VCaP (cell line): ENCODE data around the gene ASPRV1.

Experiments used
- H3K27ac ChIP-seq: fragments of 450-650 bp; 2 replicates; pipeline ENCODE4 v1.5.1; 2017
- TF ChIP-seq, protein P1 (sequence below): fragments of 450-650 bp; conservative IDR thresholded peaks from 2 replicates; pipeline ENCODE4 v1.5.1; 2017; ENCODE audit warnings: mild to moderate bottlenecking, moderate library complexity

The ASPRV1 gene

DNA sequence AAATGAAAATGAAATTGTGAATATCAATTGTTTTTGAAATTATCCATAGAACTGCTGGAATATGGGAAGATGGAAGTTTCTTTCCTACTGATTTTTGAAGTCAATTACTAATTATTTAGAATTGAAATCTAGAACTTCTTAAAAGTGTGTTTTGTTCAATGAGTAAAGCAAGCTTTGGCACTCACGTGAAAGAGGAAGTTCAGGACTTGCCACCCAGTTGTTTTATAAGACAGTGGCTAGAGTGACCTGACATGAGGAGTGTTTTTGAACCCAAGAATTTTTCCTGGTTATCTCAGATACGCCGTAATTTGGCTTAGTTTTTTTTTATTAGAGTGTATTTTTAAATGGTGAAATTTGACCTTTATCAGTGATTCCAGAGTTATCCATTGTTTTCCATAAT lies 43.0 kb downstream of the ASPRV1 start:
- no peak overlapping the region for H3K27ac ChIP-seq
- TF ChIP-seq, protein P1, sequence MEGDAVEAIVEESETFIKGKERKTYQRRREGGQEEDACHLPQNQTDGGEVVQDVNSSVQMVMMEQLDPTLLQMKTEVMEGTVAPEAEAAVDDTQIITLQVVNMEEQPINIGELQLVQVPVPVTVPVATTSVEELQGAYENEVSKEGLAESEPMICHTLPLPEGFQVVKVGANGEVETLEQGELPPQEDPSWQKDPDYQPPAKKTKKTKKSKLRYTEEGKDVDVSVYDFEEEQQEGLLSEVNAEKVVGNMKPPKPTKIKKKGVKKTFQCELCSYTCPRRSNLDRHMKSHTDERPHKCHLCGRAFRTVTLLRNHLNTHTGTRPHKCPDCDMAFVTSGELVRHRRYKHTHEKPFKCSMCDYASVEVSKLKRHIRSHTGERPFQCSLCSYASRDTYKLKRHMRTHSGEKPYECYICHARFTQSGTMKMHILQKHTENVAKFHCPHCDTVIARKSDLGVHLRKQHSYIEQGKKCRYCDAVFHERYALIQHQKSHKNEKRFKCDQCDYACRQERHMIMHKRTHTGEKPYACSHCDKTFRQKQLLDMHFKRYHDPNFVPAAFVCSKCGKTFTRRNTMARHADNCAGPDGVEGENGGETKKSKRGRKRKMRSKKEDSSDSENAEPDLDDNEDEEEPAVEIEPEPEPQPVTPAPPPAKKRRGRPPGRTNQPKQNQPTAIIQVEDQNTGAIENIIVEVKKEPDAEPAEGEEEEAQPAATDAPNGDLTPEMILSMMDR: no peak

DNA sequence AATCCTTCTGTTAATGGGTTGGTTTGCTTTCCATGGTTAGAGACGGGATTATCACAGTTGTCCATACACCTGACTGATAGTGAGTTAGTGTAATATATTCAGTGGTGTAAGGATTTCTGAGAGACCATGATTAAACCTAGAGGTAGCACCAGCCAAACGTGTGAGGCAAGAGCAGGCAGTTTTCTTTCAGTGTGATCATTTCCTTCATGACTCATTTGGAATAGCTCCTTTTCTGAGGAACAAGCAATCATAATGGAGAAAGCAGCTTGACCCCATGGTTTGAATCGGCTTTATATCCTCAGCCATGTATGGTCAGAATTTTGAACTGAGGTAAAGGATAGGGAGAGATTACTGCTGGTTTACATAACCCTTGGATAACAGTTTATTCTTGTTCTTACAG lies 43.6 kb downstream of the ASPRV1 start:
- H3K27ac ChIP-seq: no peak overlapping the region
- TF ChIP-seq, protein P1: no peak

GRCh38 chr2:69916106-69916505 lies 45.3 kb downstream of the ASPRV1 start:
- TF ChIP-seq, protein P1: no peak
- H3K27ac ChIP-seq: peak overlapping the region; percentile 76

DNA sequence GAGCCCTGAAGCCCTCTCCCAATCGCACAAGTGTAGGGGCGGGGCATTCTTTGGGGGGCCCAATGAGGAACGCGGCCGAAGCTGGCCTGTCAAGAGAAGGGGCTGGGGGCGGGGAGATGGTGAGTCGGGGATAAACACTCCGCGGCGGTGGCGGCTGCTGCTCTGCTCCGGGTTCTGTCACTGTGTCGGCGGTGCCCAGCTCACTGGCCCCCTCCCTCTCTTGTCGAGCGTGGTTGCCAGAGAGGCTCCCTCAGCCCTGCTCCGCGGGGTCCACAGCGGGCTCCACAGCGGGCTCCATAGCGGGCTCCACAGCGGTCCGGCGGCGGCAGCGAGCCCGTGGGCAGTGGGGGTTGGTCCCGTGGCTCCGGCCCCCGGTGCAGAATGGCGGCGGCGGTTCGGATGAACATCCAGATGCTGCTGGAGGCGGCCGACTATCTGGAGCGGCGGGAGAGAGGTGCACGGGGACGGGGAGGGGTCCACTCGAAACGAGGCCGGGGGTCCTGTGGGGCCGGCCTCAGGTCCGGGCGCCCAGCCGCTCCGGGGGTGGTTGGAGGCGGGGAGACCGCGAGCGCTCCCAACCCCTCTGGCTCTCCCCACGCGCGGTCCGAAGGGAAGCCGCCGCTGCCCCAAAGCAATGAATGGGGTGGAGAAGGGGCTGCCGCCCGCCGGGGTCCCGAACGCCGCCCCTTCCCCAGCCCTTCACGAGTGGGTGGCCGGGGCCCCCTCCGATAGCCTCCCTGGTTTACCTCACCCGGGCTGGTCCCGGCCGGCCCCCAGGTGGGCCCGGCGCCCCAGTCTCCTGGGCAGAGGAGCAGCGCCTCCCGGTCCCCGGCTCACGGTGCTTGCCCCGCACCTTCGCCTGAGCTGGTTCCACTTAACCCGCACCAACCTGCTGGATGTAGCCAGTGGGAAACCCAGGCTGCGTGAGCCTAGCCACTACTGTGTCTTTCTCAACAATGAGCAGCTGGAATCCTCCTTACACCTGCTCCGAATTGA lies 46.2 kb downstream of the ASPRV1 start, which contains the start of gene MXD1:
Gene MXD1 (plus strand): TSS at position 160 of the 996 bp plus-strand sequence. CDS start 222 bp downstream, at position 382.
- TF ChIP-seq, protein P1: no peak

DNA sequence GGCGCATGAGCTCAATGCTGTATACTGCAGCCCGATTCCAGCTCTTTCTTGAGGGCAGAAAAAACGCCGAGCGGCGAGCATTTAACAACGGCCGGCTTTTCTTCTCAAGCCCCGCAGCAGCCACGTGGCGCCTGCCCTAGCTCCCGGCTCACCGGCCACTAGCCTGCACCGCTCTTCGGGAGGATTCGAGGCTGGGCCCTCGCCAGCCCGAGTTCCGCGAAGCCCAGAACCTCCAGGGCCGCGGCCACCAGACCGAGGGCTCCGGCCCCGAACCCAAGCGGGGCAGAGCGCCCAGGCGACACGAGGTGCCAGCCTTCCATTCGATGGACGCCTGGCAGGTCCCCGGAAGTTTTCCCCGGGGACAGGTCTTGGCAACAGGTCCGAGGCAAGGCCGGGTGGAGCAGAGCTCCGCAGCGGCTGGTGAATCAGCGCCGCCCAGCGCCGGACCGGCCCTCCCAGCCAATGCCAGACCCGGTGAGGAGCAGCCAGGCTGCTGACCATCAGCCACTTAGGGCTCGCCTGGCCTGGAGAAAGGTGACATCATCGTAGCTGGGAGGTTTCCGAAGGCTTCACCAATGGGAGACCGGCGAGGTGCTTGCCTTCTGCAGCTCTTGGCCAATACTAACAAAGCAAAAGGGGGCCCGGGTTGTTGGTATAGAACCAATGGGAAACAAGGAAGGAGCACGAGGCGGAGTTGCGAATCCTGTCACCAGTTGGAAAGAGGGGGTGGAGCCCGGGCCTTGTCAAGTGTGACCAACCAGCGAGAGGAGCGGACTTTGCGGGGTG lies 47.1 kb downstream of the ASPRV1 start:
- peak overlapping the region; percentile 91 for H3K27ac ChIP-seq
- TF ChIP-seq, protein P1: peak; percentile 31

More for the DNA sequence above, 46.2 kb downstream of the ASPRV1 start, which contains the start of gene MXD1:
- peak within 1 kb of the TSS; percentile 91 for H3K27ac ChIP-seq

DNA sequence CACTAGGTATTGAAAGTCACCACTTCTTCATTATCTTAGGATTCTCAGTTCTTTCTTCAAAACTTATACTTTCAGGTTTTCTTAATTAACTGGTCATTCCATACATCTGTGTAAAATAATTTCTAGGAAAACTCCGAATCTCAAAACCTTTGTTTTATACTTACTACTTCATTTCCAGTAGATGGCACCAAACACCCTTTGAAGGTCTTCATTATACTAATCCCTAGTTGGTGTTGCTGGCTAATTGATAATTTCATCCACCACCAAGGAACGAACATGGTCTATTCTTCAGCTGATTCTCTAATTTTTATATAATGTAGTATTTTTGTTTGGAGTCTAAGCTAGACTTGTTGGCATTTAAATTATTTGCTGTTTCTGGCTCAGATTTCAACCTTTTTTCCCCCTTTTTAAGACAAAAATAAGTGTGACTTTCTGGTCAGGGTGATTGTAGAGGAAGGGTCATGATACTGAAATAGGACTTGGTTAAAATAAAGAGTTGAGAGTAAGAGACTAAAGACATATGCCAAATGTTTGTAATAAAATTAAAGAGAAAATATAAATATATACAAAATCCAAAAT lies 49.4 kb downstream of the ASPRV1 start:
- no peak overlapping the region for H3K27ac ChIP-seq
- TF ChIP-seq, protein P1: peak; percentile 72
